ENCODE measurements around the gene ELOVL6. TPM values are rescaled to one million over a fixed set of nuclear protein-coding genes. Genes with fewer than 3 reads are reported as not detected.

ELOVL6 gene
- total and polyA plus RNA-seq, 2 experiments from 2014 or later: 12.8 to 18.1 TPM

GRCh38 chr4:110062166-110062565, 136.2 kb downstream of the ELOVL6 start:
- Histone ChIP-seq H3K4me2 (no peak overlapping the region), H3K4me1 (ENCODE audit: insufficient read depth) (peaks cover 8% of the 10 kb centered on the region), H3K36me3 (replicated peaks; ENCODE audit: insufficient read depth, low read depth) (no peaks in the 10 kb centered on the region), H3K4me3 (no peak overlapping the region), H3K27ac (no peak overlapping the region), H4K20me1 (ENCODE audit: insufficient read depth, poor library complexity, severe bottlenecking) (no peaks in the 10 kb centered on the region), H3K27me3 (no peaks in the 10 kb centered on the region), H3K9me2 (replicated peaks; ENCODE audit: insufficient read depth) (no peaks in the 10 kb centered on the region), H3K79me2 (peaks cover 6% of the 10 kb centered on the region), H3K9me3 (ENCODE audit: low read depth) (no peaks in the 10 kb centered on the region), H2AFZ (no peak overlapping the region)
- DNase-seq (ENCODE audit: low spot score): no peak
- TF ChIP-seq CTCF (IDR thresholded peaks at IDR 0.05; ENCODE audit: poor library complexity): no peak
- no peak for TF ChIP-seq EZH2phosphoT487 (IDR thresholded peaks at IDR 0.05; ENCODE audit: low read depth, severe bottlenecking, unreplicated experiment)
- TF ChIP-seq EZH2 (IDR thresholded peaks at IDR 0.05; ENCODE audit: borderline replicate concordance): no peak
- 90% methylated on average over 5 of the region's 5 CpGs for WGBS (ENCODE audit: low lambda C conversion rate, missing lambda C conversion rate)

GRCh38 chr4:110061076-110061475, 137.3 kb downstream of the ELOVL6 start:
- Histone ChIP-seq H3K9me3 (ENCODE audit: low read depth) (no peaks in the 10 kb centered on the region), H3K79me2 (peaks cover 6% of the 10 kb centered on the region), H3K27ac (no peak overlapping the region), H3K4me3 (no peak overlapping the region), H3K4me2 (no peak overlapping the region), H4K20me1 (ENCODE audit: insufficient read depth, poor library complexity, severe bottlenecking) (no peaks in the 10 kb centered on the region), H3K4me1 (ENCODE audit: insufficient read depth) (peaks cover 8% of the 10 kb centered on the region), H3K9me2 (replicated peaks; ENCODE audit: insufficient read depth) (no peaks in the 10 kb centered on the region), H2AFZ (no peak overlapping the region), H3K27me3 (no peaks in the 10 kb centered on the region), H3K36me3 (replicated peaks; ENCODE audit: insufficient read depth, low read depth) (no peaks in the 10 kb centered on the region)
- no peak for DNase-seq (ENCODE audit: low spot score)
- TF ChIP-seq EZH2phosphoT487 (IDR thresholded peaks at IDR 0.05; ENCODE audit: low read depth, severe bottlenecking, unreplicated experiment) (no peak), CTCF (IDR thresholded peaks at IDR 0.05; ENCODE audit: poor library complexity) (no peak), EZH2 (IDR thresholded peaks at IDR 0.05; ENCODE audit: borderline replicate concordance) (no peak)
- 83% methylated on average over 2 of the region's 2 CpGs for WGBS (ENCODE audit: low lambda C conversion rate, missing lambda C conversion rate)

- WGBS (ENCODE audit: low lambda C conversion rate, missing lambda C conversion rate): 96% methylated on average over 3 of the region's 3 CpGs
Observed at GRCh38 chr4:110059556-110060191, 138.7 kb downstream of the ELOVL6 start.

More at GRCh38 chr4:110059556-110060191, 138.7 kb downstream of the ELOVL6 start:
- Histone ChIP-seq H3K36me3 (replicated peaks; ENCODE audit: insufficient read depth, low read depth) (no peaks in the 10 kb centered on the region), H3K27ac (no peak overlapping the region), H3K4me2 (peak overlapping the region; percentile 44), H3K4me3 (no peak overlapping the region), H3K27me3 (no peaks in the 10 kb centered on the region), H3K9me2 (replicated peaks; ENCODE audit: insufficient read depth) (no peaks in the 10 kb centered on the region), H3K4me1 (ENCODE audit: insufficient read depth) (peaks cover 8% of the 10 kb centered on the region), H3K9me3 (ENCODE audit: low read depth) (no peaks in the 10 kb centered on the region), H4K20me1 (ENCODE audit: insufficient read depth, poor library complexity, severe bottlenecking) (no peaks in the 10 kb centered on the region), H3K79me2 (peaks cover 6% of the 10 kb centered on the region), H2AFZ (no peak overlapping the region)
- no peak for DNase-seq (ENCODE audit: low spot score)
- TF ChIP-seq CTCF (IDR thresholded peaks at IDR 0.05; ENCODE audit: poor library complexity) (no peak), EZH2phosphoT487 (IDR thresholded peaks at IDR 0.05; ENCODE audit: low read depth, severe bottlenecking, unreplicated experiment) (no peak), EZH2 (IDR thresholded peaks at IDR 0.05; ENCODE audit: borderline replicate concordance) (no peak)

Measured in hepatocyte (in vitro differentiated cells).